ENCODE results near the gene TWF1. TPM values are rescaled to one million over a fixed set of nuclear protein-coding genes. Genes with fewer than 3 reads are reported as not detected.
"Not testable (repeated sequence)": the region's sequence is repeated elsewhere in the genome, so short reads cannot be mapped to it uniquely, and the experiment has no call there.

TWF1 gene
- 100 to 1,000 TPM; 115 to 149 TPM for total RNA-seq

DNA sequence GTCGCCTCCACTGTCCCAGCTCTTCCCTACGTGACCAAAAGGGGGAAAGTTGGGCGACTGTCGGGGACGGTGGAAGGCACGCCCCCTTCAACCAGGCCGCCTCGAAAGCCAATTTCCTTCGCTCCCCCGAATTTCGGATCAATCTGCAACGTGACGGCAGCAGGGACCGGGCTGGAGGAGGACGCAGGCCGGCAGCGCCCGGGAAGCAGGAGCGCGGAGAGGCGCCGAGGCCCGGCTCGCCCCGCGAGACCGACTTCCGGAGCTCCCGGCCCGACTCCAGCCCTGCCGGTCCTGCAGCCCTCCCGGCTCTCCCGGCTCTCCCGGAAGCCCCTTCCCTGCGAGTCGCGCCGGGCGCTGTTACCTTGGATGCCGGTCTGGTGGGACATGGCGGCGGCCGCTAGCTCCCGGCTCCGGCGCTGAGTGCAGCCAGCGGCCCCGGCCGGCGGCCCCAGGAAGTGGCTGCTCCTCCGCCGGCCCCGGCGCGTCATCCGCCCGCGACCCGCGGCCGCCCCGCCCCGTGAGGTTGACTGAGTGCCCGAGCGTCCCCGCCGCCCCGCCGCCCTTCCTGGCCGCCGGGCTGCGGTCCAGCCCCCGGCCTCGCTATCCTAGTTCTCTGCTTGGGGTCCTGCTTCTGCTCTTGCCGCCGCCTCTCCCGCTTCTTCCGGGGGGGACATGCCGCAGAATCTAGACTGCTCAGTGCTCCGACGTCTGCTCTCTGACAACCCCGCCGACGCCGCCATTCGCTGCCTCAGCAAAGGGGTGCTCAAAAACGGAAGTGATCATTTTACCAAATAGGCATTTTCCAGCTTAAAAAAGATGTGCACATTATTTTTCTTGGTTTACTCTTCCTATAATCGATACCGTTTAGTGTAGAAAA lies at the start of gene TWF1:
TWF1 (minus strand) TSS at position 458 of the 877 bp plus-strand sequence; CDS start at position 386, 72 bp downstream.
- peak; percentile 88 for DNase-seq
- Histone ChIP-seq H3K27ac (peak within 1 kb of the TSS; percentile 96), H3K36me3 (no peaks in the 10 kb centered on the region), H3K9me3 (no peaks in the 10 kb centered on the region), H3K4me3 (peak within 1 kb of the TSS; percentile 91), H3K4me1 (no peaks in the 10 kb centered on the region), H3K27me3 (no peaks in the 10 kb centered on the region), H3K9ac (ENCODE audit: low read depth in 2 of 2, low read length in 2 of 2) (peak within 1 kb of the TSS; percentile 63 to 91)
- TF ChIP-seq, protein P1, sequence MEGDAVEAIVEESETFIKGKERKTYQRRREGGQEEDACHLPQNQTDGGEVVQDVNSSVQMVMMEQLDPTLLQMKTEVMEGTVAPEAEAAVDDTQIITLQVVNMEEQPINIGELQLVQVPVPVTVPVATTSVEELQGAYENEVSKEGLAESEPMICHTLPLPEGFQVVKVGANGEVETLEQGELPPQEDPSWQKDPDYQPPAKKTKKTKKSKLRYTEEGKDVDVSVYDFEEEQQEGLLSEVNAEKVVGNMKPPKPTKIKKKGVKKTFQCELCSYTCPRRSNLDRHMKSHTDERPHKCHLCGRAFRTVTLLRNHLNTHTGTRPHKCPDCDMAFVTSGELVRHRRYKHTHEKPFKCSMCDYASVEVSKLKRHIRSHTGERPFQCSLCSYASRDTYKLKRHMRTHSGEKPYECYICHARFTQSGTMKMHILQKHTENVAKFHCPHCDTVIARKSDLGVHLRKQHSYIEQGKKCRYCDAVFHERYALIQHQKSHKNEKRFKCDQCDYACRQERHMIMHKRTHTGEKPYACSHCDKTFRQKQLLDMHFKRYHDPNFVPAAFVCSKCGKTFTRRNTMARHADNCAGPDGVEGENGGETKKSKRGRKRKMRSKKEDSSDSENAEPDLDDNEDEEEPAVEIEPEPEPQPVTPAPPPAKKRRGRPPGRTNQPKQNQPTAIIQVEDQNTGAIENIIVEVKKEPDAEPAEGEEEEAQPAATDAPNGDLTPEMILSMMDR (IDR thresholded peaks at IDR 0.05): no peak
- intact Hi-C loops (cut with DNase I): no loop called here

DNA sequence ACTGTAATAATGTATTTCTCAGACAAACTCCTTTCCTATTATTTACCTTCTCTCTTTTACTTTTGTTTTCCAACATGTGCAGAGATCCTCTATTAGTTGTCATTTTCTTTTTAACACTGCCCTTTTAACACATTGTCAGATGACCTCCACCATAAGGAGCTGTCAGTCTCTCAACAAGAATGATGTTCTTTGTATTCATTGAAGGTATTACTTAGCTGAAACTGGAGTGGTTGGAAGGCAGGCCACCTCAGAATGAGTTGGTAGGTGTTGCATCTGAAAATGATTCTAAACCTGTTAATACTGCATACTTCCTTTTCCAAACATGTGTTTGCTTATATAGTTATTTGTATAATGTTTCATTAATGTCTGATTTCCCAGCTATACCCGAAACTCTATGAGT lies 46.6 kb upstream of the TWF1 start:
- Histone ChIP-seq H3K27ac (no peak overlapping the region), H3K9me3 (no peaks in the 10 kb centered on the region), H3K4me1 (no peaks in the 10 kb centered on the region), H3K27me3 (no peaks in the 10 kb centered on the region), H3K9ac (ENCODE audit: low read depth in 2 of 2, low read length in 2 of 2) (no peak overlapping the region), H3K4me3 (no peak overlapping the region), H3K36me3 (no peaks in the 10 kb centered on the region)
- TF ChIP-seq, protein P1 (IDR thresholded peaks at IDR 0.05): no peak
- no peak for DNase-seq
- intact Hi-C loops (cut with DNase I): no loop called here

GRCh38 chr12:43848786-43849185 lies 42.7 kb upstream of the TWF1 start:
- H3K9ac ChIP-seq (ENCODE audit: low read depth in 2 of 2, low read length in 2 of 2): no peak overlapping the region
- H3K4me3 ChIP-seq: no peak overlapping the region
- TF ChIP-seq, protein P1 (IDR thresholded peaks at IDR 0.05): no peak
- H3K27ac ChIP-seq: no peak overlapping the region
- no peaks in the 10 kb centered on the region for H3K9me3 ChIP-seq
- H3K36me3 ChIP-seq: no peaks in the 10 kb centered on the region
- DNase-seq: no peak
- H3K27me3 ChIP-seq: no peaks in the 10 kb centered on the region
- intact Hi-C loops (cut with DNase I): no loop called here
- H3K4me1 ChIP-seq: no peaks in the 10 kb centered on the region

DNA sequence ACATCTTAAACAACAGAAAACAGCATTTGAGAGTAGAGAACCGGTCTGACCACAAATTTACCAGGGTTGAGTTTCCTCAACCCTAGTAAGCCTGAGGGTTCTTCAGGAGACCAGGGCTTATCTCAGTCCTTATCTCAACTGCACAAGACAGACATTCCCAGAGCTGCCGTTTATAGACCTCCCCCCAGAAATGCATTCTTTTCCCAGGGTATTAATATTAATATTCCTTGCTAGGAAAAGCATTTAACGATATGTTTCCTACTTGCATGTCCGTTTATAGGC lies 42.0 kb upstream of the TWF1 start:
- no peak overlapping the region for H3K27ac ChIP-seq
- intact Hi-C loops (cut with DNase I): no loop called here
- DNase-seq: no peak
- H3K4me3 ChIP-seq: no peak overlapping the region
- no peak overlapping the region for H3K9ac ChIP-seq (ENCODE audit: low read depth in 2 of 2, low read length in 2 of 2)
- no peaks in the 10 kb centered on the region for H3K4me1 ChIP-seq
- no peaks in the 10 kb centered on the region for H3K27me3 ChIP-seq
- no peaks in the 10 kb centered on the region for H3K9me3 ChIP-seq
- TF ChIP-seq, protein P1 (IDR thresholded peaks at IDR 0.05): no peak
- H3K36me3 ChIP-seq: no peaks in the 10 kb centered on the region

- H3K9ac ChIP-seq (ENCODE audit: low read depth in 2 of 2, low read length in 2 of 2); H3K4me1 ChIP-seq; DNase-seq; H3K4me3 ChIP-seq; intact Hi-C loops (cut with DNase I); H3K27ac ChIP-seq; H3K36me3 ChIP-seq; H3K9me3 ChIP-seq; H3K27me3 ChIP-seq: not testable (repeated sequence)
These were observed 41.5 kb upstream of the TWF1 start for GRCh38 chr12:43847425-43848225.

- Histone ChIP-seq H3K4me1 (no peaks in the 10 kb centered on the region), H3K4me3 (no peak overlapping the region), H3K27ac (no peak overlapping the region), H3K27me3 (no peaks in the 10 kb centered on the region), H3K9me3 (no peaks in the 10 kb centered on the region), H3K9ac (ENCODE audit: low read depth in 2 of 2, low read length in 2 of 2) (no peak overlapping the region), H3K36me3 (no peaks in the 10 kb centered on the region)
- no peak for DNase-seq
- intact Hi-C loops (cut with DNase I): no loop called here
- TF ChIP-seq, protein P1 (IDR thresholded peaks at IDR 0.05): no peak
These were observed 36.1 kb upstream of the TWF1 start for GRCh38 chr12:43842259-43842658.
